ENCODE measurements around the gene ZER1.
"Not testable (repeated sequence)": the region's sequence is repeated elsewhere in the genome, so short reads cannot be mapped to it uniquely, and the experiment has no call there.

ZER1 gene

GRCh38 chr9:128786681-128787601 lies 15.2 kb upstream of the ZER1 start, which contains the start of gene TBC1D13:
Gene TBC1D13 (plus strand): TSS chr9:128787253. CDS start chr9:128787354, 101 bp downstream.
- peak; percentile 83 for DNase-seq

- no peak for DNase-seq
Measured at GRCh38 chr9:128785427-128785826, 13.7 kb upstream of the ZER1 start.

GRCh38 chr9:128782669-128783068 lies 10.9 kb upstream of the ZER1 start:
- no peak for DNase-seq

- DNase-seq = no peak
Measured at GRCh38 chr9:128781187-128782070, 9.7 kb upstream of the ZER1 start.

- not testable (repeated sequence) for DNase-seq
Measured at GRCh38 chr9:128780093-128780492, 8.4 kb upstream of the ZER1 start.

GRCh38 chr9:128774804-128775203 lies 3.1 kb upstream of the ZER1 start:
- DNase-seq = no peak

GRCh38 chr9:128773049-128773448 lies 1.3 kb upstream of the ZER1 start:
- DNase-seq = no peak

- no peak for DNase-seq
Measured at GRCh38 chr9:128771094-128771721, 519 bp downstream of the ZER1 start.

GRCh38 chr9:128770286-128771030 lies 1.3 kb downstream of the ZER1 start:
- DNase-seq = no peak

- no peak for DNase-seq
Measured at GRCh38 chr9:128768606-128769005, 3.1 kb downstream of the ZER1 start.

GRCh38 chr9:128765499-128765898 lies 6.2 kb downstream of the ZER1 start:
- DNase-seq = no peak

GRCh38 chr9:128764361-128764760 lies 7.4 kb downstream of the ZER1 start:
- DNase-seq = no peak

GRCh38 chr9:128762671-128763449 lies 8.9 kb downstream of the ZER1 start:
- no peak for DNase-seq

- DNase-seq = no peak
Measured at GRCh38 chr9:128757602-128758001, 14.1 kb downstream of the ZER1 start.

- DNase-seq = no peak
Measured at GRCh38 chr9:128753627-128754026, 18.1 kb downstream of the ZER1 start.

- DNase-seq = no peak
Measured at GRCh38 chr9:128750926-128751595, 20.7 kb downstream of the ZER1 start.

GRCh38 chr9:128747241-128747640 lies 24.5 kb downstream of the ZER1 start:
- no peak for DNase-seq

GRCh38 chr9:128743421-128743820 lies 28.3 kb downstream of the ZER1 start:
- DNase-seq = no peak

- no peak for DNase-seq
Measured at GRCh38 chr9:128742401-128742800, 29.3 kb downstream of the ZER1 start.

GRCh38 chr9:128735373-128735772 lies 36.4 kb downstream of the ZER1 start:
- DNase-seq = no peak

GRCh38 chr9:128733256-128733655 lies 38.5 kb downstream of the ZER1 start:
- peak; percentile 87 for DNase-seq
